ENCODE results near the gene TFPI.
"Not testable (repeated sequence)": the region's sequence is repeated elsewhere in the genome, so short reads cannot be mapped to it uniquely, and the experiment has no call there.

Gene TFPI

GRCh38 chr2:187552828-187553681 is 1.2 kb downstream of the TFPI start:
- DNase-seq (ENCODE audit: low read depth), result no peak

- DNase-seq (ENCODE audit: low read depth), result no peak
These were observed 1.9 kb downstream of the TFPI start for GRCh38 chr2:187552381-187552780.

GRCh38 chr2:187550857-187551256 is 3.4 kb downstream of the TFPI start:
- no peak for DNase-seq (ENCODE audit: low read depth)

GRCh38 chr2:187549951-187550555 is 4.2 kb downstream of the TFPI start:
- no peak for DNase-seq (ENCODE audit: low read depth)

- no peak for DNase-seq (ENCODE audit: low read depth)
These were observed 5.0 kb downstream of the TFPI start for GRCh38 chr2:187549193-187549592.

- DNase-seq (ENCODE audit: low read depth), result no peak
These were observed 5.6 kb downstream of the TFPI start for GRCh38 chr2:187548656-187549055.

GRCh38 chr2:187547353-187547979 is 6.8 kb downstream of the TFPI start:
- no peak for DNase-seq (ENCODE audit: low read depth)

- no peak for DNase-seq (ENCODE audit: low read depth)
These were observed 7.4 kb downstream of the TFPI start for GRCh38 chr2:187546762-187547333.

- DNase-seq (ENCODE audit: low read depth), result no peak
These were observed 8.9 kb downstream of the TFPI start for GRCh38 chr2:187545238-187545751.

- no peak for DNase-seq (ENCODE audit: low read depth)
These were observed 9.7 kb downstream of the TFPI start for GRCh38 chr2:187544371-187545080.

- DNase-seq (ENCODE audit: low read depth), result no peak
These were observed 10.7 kb downstream of the TFPI start for GRCh38 chr2:187543488-187543887.

GRCh38 chr2:187542123-187542522 is 12.1 kb downstream of the TFPI start:
- no peak for DNase-seq (ENCODE audit: low read depth)

GRCh38 chr2:187541086-187542085 is 12.8 kb downstream of the TFPI start:
- DNase-seq (ENCODE audit: low read depth), result no peak

- DNase-seq (ENCODE audit: low read depth), result not testable (repeated sequence)
These were observed 16.0 kb downstream of the TFPI start for GRCh38 chr2:187538222-187538621.

GRCh38 chr2:187535381-187535780 is 18.9 kb downstream of the TFPI start:
- not testable (repeated sequence) for DNase-seq (ENCODE audit: low read depth)

- no peak for DNase-seq (ENCODE audit: low read depth)
These were observed 21.7 kb downstream of the TFPI start for GRCh38 chr2:187532333-187533120.

GRCh38 chr2:187529977-187530721 is 24.1 kb downstream of the TFPI start:
- no peak for DNase-seq (ENCODE audit: low read depth)

- no peak for DNase-seq (ENCODE audit: low read depth)
These were observed 24.8 kb downstream of the TFPI start for GRCh38 chr2:187529248-187529976.
